Ishikawa (cell line): ENCODE measurements around the gene RRBP1.

ENCODE experiments used
- CEBPB ChIP-seq: IDR thresholded peaks from 2 replicates; pipeline ENCODE4 v1.6.1; 2012
- CREB1 ChIP-seq: IDR thresholded peaks from 2 replicates; pipeline ENCODE4 v1.6.1; 2012; ENCODE audit warnings: low read depth
- EGR1 ChIP-seq: IDR thresholded peaks from 2 replicates; pipeline ENCODE4 v1.6.1; 2012
- EP300 ChIP-seq: IDR thresholded peaks from 2 replicates; pipeline ENCODE4 v1.6.1; 2012; ENCODE audit warnings: borderline replicate concordance
- FOXM1 ChIP-seq: IDR thresholded peaks from 2 replicates; pipeline ENCODE4 v1.6.1; 2012; ENCODE audit warnings: low read depth, borderline replicate concordance
- MAX ChIP-seq: IDR thresholded peaks from 2 replicates; pipeline ENCODE4 v1.6.1; 2012
- NFIC ChIP-seq: IDR thresholded peaks from 2 replicates; pipeline ENCODE4 v1.6.1; 2012
- RAD21 ChIP-seq: IDR thresholded peaks from 2 replicates; pipeline ENCODE4 v1.6.1; 2012; ENCODE audit warnings: low read depth
- REST ChIP-seq: IDR thresholded peaks from 2 replicates; pipeline ENCODE4 v1.6.1; 2012; ENCODE audit warnings: low read depth, mild to moderate bottlenecking
- TAF1 ChIP-seq: IDR thresholded peaks from 2 replicates; pipeline ENCODE4 v1.6.1; 2012; ENCODE audit warnings: low read depth, mild to moderate bottlenecking
- TCF12 ChIP-seq: IDR thresholded peaks from 2 replicates; pipeline ENCODE4 v1.6.1; 2012; ENCODE audit warnings: low read depth
- TEAD4 ChIP-seq: IDR thresholded peaks from 2 replicates; pipeline ENCODE4 v1.6.1; 2012
- USF1 ChIP-seq: IDR thresholded peaks from 2 replicates; pipeline ENCODE4 v1.6.1; 2012
- YY1 ChIP-seq: IDR thresholded peaks from 2 replicates; pipeline ENCODE4 v1.6.1; 2012; ENCODE audit warnings: low read depth
- ZBTB7A ChIP-seq: IDR thresholded peaks from 2 replicates; pipeline ENCODE4 v1.6.1; 2012; ENCODE audit warnings: low read depth

The RRBP1 gene

GRCh38 chr20:17628101-17628841 is 53.8 kb downstream of the RRBP1 start:
- TF ChIP-seq MAX (no peak), CEBPB (no peak), CREB1 (no peak), ZBTB7A (no peak), FOXM1 (no peak), YY1 (no peak), REST (no peak), USF1 (no peak), TAF1 (no peak), EGR1 (no peak), NFIC (no peak), RAD21 (no peak), TEAD4 (no peak), TCF12 (no peak), EP300 (no peak)

GRCh38 chr20:17627101-17627955 is 54.7 kb downstream of the RRBP1 start:
- TF ChIP-seq CEBPB (no peak), FOXM1 (no peak), RAD21 (no peak), ZBTB7A (no peak), MAX (no peak), TCF12 (no peak), USF1 (no peak), TEAD4 (no peak), TAF1 (no peak), YY1 (no peak), NFIC (no peak), CREB1 (no peak), REST (no peak), EP300 (no peak), EGR1 (no peak)

- TF ChIP-seq CREB1 (no peak), YY1 (no peak), REST (no peak), RAD21 (no peak), TCF12 (no peak), MAX (no peak), TEAD4 (no peak)
These were observed 55.6 kb downstream of the RRBP1 start for GRCh38 chr20:17626217-17627007.
